HG03342 (cell line): ENCODE measurements around the gene BSN.

Source experiments
- ATAC-seq: cut with Tn5 transposase; IDR thresholded peaks from one replicate; pipeline ENCODE4 v1.9.1; 2021; ENCODE audit warnings: mild to moderate bottlenecking, moderate library complexity; ENCODE audit not compliant: unreplicated experiment

BSN gene, protein sequence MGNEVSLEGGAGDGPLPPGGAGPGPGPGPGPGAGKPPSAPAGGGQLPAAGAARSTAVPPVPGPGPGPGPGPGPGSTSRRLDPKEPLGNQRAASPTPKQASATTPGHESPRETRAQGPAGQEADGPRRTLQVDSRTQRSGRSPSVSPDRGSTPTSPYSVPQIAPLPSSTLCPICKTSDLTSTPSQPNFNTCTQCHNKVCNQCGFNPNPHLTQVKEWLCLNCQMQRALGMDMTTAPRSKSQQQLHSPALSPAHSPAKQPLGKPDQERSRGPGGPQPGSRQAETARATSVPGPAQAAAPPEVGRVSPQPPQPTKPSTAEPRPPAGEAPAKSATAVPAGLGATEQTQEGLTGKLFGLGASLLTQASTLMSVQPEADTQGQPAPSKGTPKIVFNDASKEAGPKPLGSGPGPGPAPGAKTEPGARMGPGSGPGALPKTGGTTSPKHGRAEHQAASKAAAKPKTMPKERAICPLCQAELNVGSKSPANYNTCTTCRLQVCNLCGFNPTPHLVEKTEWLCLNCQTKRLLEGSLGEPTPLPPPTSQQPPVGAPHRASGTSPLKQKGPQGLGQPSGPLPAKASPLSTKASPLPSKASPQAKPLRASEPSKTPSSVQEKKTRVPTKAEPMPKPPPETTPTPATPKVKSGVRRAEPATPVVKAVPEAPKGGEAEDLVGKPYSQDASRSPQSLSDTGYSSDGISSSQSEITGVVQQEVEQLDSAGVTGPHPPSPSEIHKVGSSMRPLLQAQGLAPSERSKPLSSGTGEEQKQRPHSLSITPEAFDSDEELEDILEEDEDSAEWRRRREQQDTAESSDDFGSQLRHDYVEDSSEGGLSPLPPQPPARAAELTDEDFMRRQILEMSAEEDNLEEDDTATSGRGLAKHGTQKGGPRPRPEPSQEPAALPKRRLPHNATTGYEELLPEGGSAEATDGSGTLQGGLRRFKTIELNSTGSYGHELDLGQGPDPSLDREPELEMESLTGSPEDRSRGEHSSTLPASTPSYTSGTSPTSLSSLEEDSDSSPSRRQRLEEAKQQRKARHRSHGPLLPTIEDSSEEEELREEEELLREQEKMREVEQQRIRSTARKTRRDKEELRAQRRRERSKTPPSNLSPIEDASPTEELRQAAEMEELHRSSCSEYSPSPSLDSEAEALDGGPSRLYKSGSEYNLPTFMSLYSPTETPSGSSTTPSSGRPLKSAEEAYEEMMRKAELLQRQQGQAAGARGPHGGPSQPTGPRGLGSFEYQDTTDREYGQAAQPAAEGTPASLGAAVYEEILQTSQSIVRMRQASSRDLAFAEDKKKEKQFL (N-terminal part only)

DNA sequence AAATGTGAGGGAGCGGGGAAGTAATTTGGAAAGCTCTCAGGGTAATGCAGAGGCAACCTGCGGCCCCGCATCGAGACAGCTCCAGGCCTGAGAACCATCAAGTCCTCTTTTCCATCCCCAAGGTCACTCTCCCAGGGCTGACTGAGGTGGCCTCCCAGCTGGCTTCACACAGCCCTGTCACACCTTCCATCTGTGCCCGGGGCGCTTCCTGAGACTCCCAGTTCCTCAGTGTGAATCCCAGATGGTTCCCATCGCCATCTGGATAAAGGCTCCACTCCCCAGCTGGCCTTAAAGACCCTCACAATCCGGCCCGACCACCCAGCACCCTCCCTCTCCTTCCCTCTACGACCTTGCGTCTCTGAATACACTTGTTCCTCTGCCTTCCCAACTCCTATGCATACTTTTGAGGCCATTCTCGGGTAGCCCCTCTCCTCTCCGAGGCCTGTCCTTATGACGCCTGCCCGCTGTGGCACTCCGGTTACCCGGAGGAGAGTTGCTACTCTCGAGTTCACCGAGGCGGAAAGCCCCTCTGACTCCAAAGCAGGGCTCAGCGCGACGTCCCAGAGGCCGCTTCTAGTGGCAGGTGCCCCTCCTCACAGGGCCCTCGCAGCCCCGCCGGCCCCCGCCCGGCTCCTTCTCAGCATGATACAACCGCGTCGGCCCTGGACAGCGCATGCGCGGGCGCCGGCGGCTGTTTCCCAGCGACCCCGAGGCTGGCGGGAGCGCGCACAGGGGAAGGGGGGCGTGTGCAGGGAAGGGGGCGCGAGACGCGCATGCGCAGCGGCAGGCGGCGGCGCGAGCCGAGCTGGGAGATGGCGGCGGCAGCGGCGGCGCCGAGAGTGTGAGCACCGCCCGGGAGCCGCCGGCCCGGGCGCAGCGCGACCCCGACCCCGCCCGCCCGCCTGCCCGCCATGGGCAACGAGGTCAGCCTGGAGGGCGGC is at the start of gene BSN:
Gene BSN, plus strand, starts transcription at position 786 of the 941 bp plus-strand sequence. Its CDS starts 126 bp downstream, at position 912.
- peak; percentile 82 for ATAC-seq

DNA sequence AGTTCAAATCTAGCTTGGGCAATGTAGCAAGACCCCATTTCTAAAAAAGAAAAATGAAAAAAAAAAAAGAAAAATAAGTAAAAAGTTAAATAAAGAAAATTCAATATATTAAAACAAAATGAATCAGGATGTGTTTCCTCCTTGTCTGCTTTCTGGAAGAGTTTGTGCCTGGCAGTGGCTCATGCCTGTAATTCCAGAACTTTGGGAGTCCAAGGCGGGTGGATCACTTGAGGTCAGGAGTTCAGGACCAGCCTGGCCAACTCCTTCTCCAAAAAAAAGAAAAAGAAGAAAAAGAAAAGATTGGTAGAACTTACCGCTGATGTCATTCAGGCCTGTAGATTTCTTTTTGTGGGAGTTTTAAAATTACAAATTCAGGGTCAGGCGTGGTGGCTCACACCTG is 47.4 kb upstream of the BSN start:
- ATAC-seq, result no peak

GRCh38 chr3:49509028-49509561 is 45.2 kb upstream of the BSN start:
- ATAC-seq, result no peak

DNA sequence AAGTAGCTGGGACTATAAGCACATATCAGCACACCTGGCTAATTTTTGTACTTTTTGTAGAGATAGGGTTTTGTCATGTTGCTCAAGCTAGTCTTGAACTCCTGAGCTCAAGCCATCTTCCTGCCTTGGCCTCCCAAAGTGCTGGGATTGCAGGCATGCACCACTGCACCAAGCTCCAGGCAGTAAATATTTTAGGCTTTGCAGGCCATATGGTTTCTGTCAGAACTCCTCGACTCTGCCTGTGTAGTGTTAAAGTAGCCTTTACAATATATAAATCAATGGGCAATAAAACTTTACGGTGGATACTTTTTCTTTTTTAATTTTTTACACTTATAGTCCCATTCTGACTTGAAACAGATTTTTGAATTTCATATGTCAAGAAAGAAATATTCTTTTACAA is 42.6 kb upstream of the BSN start:
- ATAC-seq, result no peak

DNA sequence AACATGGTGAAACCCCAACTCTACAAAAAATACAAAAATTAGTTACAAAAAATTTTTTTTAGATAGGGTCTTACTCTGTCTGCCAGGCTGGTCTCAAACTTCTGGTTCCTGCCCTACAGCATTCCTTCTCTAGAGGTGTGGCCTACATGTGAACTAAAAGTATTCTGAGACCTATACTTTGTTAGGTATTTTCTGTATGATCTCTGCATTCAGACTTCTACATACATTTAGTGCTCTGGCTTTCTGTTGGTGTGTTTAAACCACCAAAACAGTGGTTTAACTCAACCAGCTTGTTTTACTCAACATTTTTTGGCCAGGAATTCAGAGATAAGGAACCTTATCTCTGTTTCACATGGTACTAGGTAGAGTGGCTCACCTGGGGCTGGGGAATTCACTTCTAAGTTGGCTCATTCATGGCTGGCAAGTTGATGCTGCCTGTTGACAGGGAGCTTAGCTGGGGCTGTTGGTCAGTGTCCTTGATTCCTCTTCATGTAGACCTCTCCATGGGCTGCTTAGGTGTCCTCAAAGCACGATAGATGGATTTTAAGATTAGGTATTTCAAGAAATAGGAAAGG is 41.4 kb upstream of the BSN start:
- ATAC-seq, result no peak

GRCh38 chr3:49513494-49514124 is 40.7 kb upstream of the BSN start:
- no peak for ATAC-seq

- ATAC-seq, result no peak
Observed at GRCh38 chr3:49518016-49518415, 36.3 kb upstream of the BSN start.

- ATAC-seq, result no peak
Observed at GRCh38 chr3:49518441-49518840, 35.8 kb upstream of the BSN start.

GRCh38 chr3:49519296-49519695 is 35.0 kb upstream of the BSN start:
- ATAC-seq, result no peak

DNA sequence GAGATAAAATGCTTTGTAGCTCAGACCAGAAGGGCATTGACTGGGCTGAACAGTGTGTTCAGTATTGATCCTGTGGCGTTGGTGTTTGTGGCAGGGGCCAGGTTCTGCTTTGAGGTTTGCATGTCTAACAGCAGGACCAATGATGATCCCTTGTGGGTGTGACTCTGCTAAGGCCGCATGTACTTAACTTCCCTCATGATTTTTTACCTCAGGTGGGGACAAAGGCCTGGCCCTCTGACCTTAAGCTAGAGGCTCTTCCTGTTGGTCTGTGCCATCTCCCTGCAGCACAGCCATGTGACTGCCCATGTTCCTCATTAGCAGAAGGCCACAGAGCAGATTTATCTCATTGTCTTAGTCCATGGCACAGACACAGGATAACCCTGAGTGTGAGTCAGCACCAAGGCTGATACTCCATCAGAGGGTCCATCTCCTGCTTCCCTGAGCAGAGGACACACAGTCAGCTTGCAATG is 34.3 kb upstream of the BSN start:
- no peak for ATAC-seq

DNA sequence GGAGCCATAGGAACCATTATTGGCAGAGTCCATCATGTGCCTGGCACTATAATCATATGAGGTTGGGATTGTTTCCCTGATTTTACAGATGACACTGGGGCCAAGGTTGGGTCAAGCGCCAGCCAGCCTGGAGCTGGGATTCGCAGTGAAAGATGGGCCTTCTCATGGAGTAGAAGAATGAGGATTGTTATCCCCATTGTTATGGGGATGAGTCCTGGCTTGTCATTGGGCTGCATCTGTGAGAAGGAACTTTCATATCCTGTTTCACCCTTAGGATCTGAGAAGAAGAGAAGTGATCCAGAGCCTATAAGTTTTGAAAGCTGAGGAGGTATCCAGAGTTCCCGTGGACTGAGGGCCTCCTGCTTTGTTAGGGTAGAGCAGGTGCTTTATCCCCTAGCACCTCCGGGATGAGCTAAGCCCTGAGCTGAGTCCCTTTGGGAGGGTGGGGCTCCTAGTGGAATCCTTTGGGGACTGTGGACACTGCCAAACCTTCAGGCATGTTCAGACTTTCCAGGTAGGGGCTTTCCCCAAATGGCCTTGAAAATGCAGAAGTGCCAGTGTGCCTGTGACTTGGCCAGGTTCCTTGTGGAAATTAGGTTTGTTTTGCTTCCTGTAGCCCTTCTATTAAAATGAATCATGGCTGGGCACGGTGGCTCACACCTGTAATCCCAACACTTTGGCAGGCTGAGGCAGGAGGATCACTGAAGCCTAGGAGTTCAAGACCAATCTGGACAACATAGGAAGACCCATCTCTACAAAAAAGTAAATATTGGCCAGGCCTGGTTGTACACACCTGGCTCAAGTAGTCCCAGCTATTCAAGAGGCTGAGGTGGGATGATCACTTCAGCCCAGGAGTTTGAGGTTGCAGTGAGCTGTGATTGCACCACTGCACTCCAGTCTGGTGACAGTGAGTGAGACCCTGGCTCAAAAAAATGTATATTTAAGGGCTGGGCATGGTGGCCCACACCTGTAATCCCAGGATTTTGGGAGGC is 30.2 kb upstream of the BSN start:
- no peak for ATAC-seq

- ATAC-seq, result no peak
Observed at GRCh38 chr3:49529567-49529966, 24.7 kb upstream of the BSN start.

GRCh38 chr3:49530231-49530630 is 24.0 kb upstream of the BSN start:
- no peak for ATAC-seq

GRCh38 chr3:49530701-49531100 is 23.6 kb upstream of the BSN start:
- no peak for ATAC-seq

- ATAC-seq, result no peak
Observed at GRCh38 chr3:49531218-49531617, 23.1 kb upstream of the BSN start.

DNA sequence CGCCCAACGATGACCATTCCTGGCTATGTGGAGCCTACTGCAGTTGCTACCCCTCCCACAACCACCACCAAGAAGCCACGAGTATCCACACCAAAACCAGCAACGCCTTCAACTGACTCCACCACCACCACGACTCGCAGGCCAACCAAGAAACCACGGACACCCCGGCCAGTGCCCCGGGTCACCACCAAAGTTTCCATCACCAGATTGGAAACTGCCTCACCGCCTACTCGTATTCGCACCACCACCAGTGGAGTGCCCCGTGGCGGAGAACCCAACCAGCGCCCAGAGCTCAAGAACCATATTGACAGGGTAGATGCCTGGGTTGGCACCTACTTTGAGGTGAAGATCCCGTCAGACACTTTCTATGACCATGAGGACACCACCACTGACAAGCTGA is 22.6 kb upstream of the BSN start:
- ATAC-seq, result no peak

DNA sequence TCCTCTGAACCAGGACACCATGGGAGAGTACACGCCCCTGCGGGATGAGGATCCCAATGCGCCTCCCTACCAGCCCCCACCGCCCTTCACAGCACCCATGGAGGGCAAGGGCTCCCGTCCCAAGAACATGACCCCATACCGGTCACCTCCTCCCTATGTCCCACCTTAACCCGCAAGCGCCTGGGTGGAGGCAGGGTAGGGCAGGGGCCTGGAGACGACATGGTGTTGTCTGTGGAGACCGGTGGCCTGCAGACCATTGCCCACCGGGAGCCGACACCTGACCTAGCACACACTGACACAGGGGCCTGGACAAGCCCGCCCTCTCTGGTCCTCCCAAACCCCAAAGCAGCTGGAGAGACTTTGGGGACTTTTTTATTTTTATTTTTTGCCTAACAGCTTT is 21.2 kb upstream of the BSN start:
- ATAC-seq, result no peak
